Stimulated activated effector memory CD8-positive, alpha-beta T cell treated with anti-CD3 and anti-CD28 coated beads, Interleukin-12 subunit alpha, Interleukin-12 subunit beta, amount 100 ng/mL, for 72 hours (primary cell): ENCODE results near the gene KIR2DL1.
"Not testable (repeated sequence)": the region's sequence is repeated elsewhere in the genome, so short reads cannot be mapped to it uniquely, and the experiment has no call there.

Source experiments
- ATAC-seq: fragments of 150-1000 bp; cut with Tn5 transposase; 2 replicates; pipeline ENCODE4 v1.10.0; 2021
- DNase-seq, 2 donors: peaks; one replicate each; pipeline ENCODE4 v3.0.0; 2021 to 2022; ENCODE audit warnings: low spot score in 2 of 2
- H3K27ac Mint-ChIP-seq: one replicate; pipeline ENCODE4 v1.8.0; 2022; ENCODE audit warnings: mild to moderate bottlenecking, mixed read lengths
- H3K36me3 Mint-ChIP-seq: one replicate; pipeline ENCODE4 v1.8.0; 2022; ENCODE audit warnings: mild to moderate bottlenecking, mixed read lengths
- H3K4me1 Mint-ChIP-seq: one replicate; pipeline ENCODE4 v1.8.0; 2022; ENCODE audit warnings: mixed read lengths
- H3K4me3 Mint-ChIP-seq: one replicate; pipeline ENCODE4 v1.8.0; 2022; ENCODE audit warnings: mild to moderate bottlenecking, mixed read lengths
- H3K9me3 Mint-ChIP-seq: one replicate; pipeline ENCODE4 v1.8.0; 2022; ENCODE audit warnings: mixed read lengths

The KIR2DL1 gene

GRCh38 chr19:54756204-54757110, 13.1 kb upstream of the KIR2DL1 start:
- H3K4me1 Mint-ChIP-seq, H3K9me3 Mint-ChIP-seq, H3K27ac Mint-ChIP-seq, H3K36me3 Mint-ChIP-seq, H3K4me3 Mint-ChIP-seq, DNase-seq: not testable (repeated sequence)
- peak; percentile 46 for ATAC-seq

- H3K4me1 Mint-ChIP-seq, H3K27ac Mint-ChIP-seq, H3K36me3 Mint-ChIP-seq, DNase-seq, H3K9me3 Mint-ChIP-seq, H3K4me3 Mint-ChIP-seq, ATAC-seq: not testable (repeated sequence)
Measured at GRCh38 chr19:54758577-54758976, 11.0 kb upstream of the KIR2DL1 start.

GRCh38 chr19:54764219-54764618, 5.4 kb upstream of the KIR2DL1 start:
- H3K4me3 Mint-ChIP-seq, H3K9me3 Mint-ChIP-seq, H3K36me3 Mint-ChIP-seq, ATAC-seq, H3K27ac Mint-ChIP-seq, DNase-seq, H3K4me1 Mint-ChIP-seq: not testable (repeated sequence)

- not testable (repeated sequence) for ATAC-seq, H3K4me1 Mint-ChIP-seq, H3K36me3 Mint-ChIP-seq, DNase-seq, H3K4me3 Mint-ChIP-seq, H3K9me3 Mint-ChIP-seq, H3K27ac Mint-ChIP-seq
Measured at GRCh38 chr19:54766464-54766863, 3.1 kb upstream of the KIR2DL1 start.

- H3K4me3 Mint-ChIP-seq, H3K4me1 Mint-ChIP-seq, H3K9me3 Mint-ChIP-seq, ATAC-seq, H3K27ac Mint-ChIP-seq, H3K36me3 Mint-ChIP-seq, DNase-seq: not testable (repeated sequence)
Measured at GRCh38 chr19:54770511-54770910, 918 bp downstream of the KIR2DL1 start.

GRCh38 chr19:54771018-54771960, 1.7 kb downstream of the KIR2DL1 start:
- peak; percentile 63 for ATAC-seq
- not testable (repeated sequence) for H3K27ac Mint-ChIP-seq, H3K4me1 Mint-ChIP-seq, DNase-seq, H3K36me3 Mint-ChIP-seq, H3K4me3 Mint-ChIP-seq, H3K9me3 Mint-ChIP-seq

GRCh38 chr19:54772666-54773065, 3.1 kb downstream of the KIR2DL1 start:
- not testable (repeated sequence) for DNase-seq, ATAC-seq, H3K36me3 Mint-ChIP-seq, H3K9me3 Mint-ChIP-seq, H3K4me1 Mint-ChIP-seq, H3K4me3 Mint-ChIP-seq, H3K27ac Mint-ChIP-seq

- H3K27ac Mint-ChIP-seq, DNase-seq, H3K4me3 Mint-ChIP-seq, H3K4me1 Mint-ChIP-seq, H3K36me3 Mint-ChIP-seq, H3K9me3 Mint-ChIP-seq: not testable (repeated sequence)
- peak; percentile 28 for ATAC-seq
Measured at GRCh38 chr19:54775095-54775815, 5.7 kb downstream of the KIR2DL1 start.

- peak; percentile 11 for ATAC-seq
- not testable (repeated sequence) for H3K4me3 Mint-ChIP-seq, DNase-seq, H3K36me3 Mint-ChIP-seq, H3K4me1 Mint-ChIP-seq, H3K9me3 Mint-ChIP-seq, H3K27ac Mint-ChIP-seq
Measured at GRCh38 chr19:54775830-54776229, 6.2 kb downstream of the KIR2DL1 start.

GRCh38 chr19:54777851-54778250, 8.3 kb downstream of the KIR2DL1 start:
- H3K36me3 Mint-ChIP-seq, H3K27ac Mint-ChIP-seq, H3K4me3 Mint-ChIP-seq, H3K4me1 Mint-ChIP-seq, ATAC-seq, H3K9me3 Mint-ChIP-seq, DNase-seq: not testable (repeated sequence)

- not testable (repeated sequence) for H3K36me3 Mint-ChIP-seq, H3K4me3 Mint-ChIP-seq, ATAC-seq, H3K27ac Mint-ChIP-seq, H3K4me1 Mint-ChIP-seq, H3K9me3 Mint-ChIP-seq, DNase-seq
Measured at GRCh38 chr19:54778896-54779295, 9.3 kb downstream of the KIR2DL1 start.

GRCh38 chr19:54782916-54783315, 13.3 kb downstream of the KIR2DL1 start:
- not testable (repeated sequence) for H3K27ac Mint-ChIP-seq, H3K36me3 Mint-ChIP-seq, H3K9me3 Mint-ChIP-seq, DNase-seq, H3K4me1 Mint-ChIP-seq, ATAC-seq, H3K4me3 Mint-ChIP-seq

GRCh38 chr19:54786091-54786723, 16.6 kb downstream of the KIR2DL1 start:
- not testable (repeated sequence) for H3K9me3 Mint-ChIP-seq, H3K27ac Mint-ChIP-seq, H3K36me3 Mint-ChIP-seq, H3K4me1 Mint-ChIP-seq, DNase-seq, ATAC-seq, H3K4me3 Mint-ChIP-seq

GRCh38 chr19:54788154-54788553, 18.6 kb downstream of the KIR2DL1 start:
- not testable (repeated sequence) for H3K27ac Mint-ChIP-seq, DNase-seq, H3K9me3 Mint-ChIP-seq, H3K4me3 Mint-ChIP-seq, ATAC-seq, H3K36me3 Mint-ChIP-seq
- H3K4me1 Mint-ChIP-seq = peaks cover 14% of the 10 kb centered on the region

GRCh38 chr19:54790711-54791110, 21.1 kb downstream of the KIR2DL1 start:
- Mint-ChIP-seq H3K4me1 (peaks cover 22% of the 10 kb centered on the region), H3K4me3 (no peak overlapping the region), H3K36me3 (no peaks in the 10 kb centered on the region), H3K9me3 (no peaks in the 10 kb centered on the region), H3K27ac (no peak overlapping the region)
- ATAC-seq (no peak), DNase-seq (no peak)
